M059J (cell line): ENCODE measurements around the gene C12orf43. TPM values are rescaled to one million over a fixed set of nuclear protein-coding genes. Genes with fewer than 3 reads are reported as not detected.

Source experiments
- DNase-seq: peaks from one replicate; pipeline ENCODE4 v3.0.0-alpha.2; 2012; ENCODE audit warnings: low read depth
- total RNA-seq: library from RNA; depleted of rRNA; stranded (reverse); fragments of >200 nt; shearing (Covaris generic); gene quantifications from 2 replicates; pipeline ENCODE4 v1.2.3, GENCODE V29; 2014

Gene C12orf43
- total RNA-seq, 1 experiment from 2014 or later = 18.2 TPM

- no peak for DNase-seq
Measured at GRCh38 chr12:120978296-120979219, 37.7 kb downstream of the C12orf43 start, which contains the start of gene HNF1A. HNF1A (plus strand) TSS chr12:120978543; CDS start chr12:120978769, 226 bp downstream.

- no peak for DNase-seq
Measured at GRCh38 chr12:120977531-120978295, 38.6 kb downstream of the C12orf43 start.

- peak; percentile 60 for DNase-seq
Measured at GRCh38 chr12:120972870-120973543, 43.3 kb downstream of the C12orf43 start.

GRCh38 chr12:120971299-120972180 is 44.7 kb downstream of the C12orf43 start:
- peak; percentile 62 for DNase-seq

GRCh38 chr12:120970310-120970709 is 46.0 kb downstream of the C12orf43 start:
- no peak for DNase-seq

- DNase-seq = no peak
Measured at GRCh38 chr12:120965534-120966091, 50.7 kb downstream of the C12orf43 start.

GRCh38 chr12:120964298-120964697 is 52.0 kb downstream of the C12orf43 start:
- no peak for DNase-seq

- DNase-seq = no peak
Measured at GRCh38 chr12:120962532-120963020, 53.7 kb downstream of the C12orf43 start.

- DNase-seq = no peak
Measured at GRCh38 chr12:120961604-120962531, 54.4 kb downstream of the C12orf43 start.

- DNase-seq = no peak
Measured at GRCh38 chr12:120960657-120961056, 55.6 kb downstream of the C12orf43 start.

- no peak for DNase-seq
Measured at GRCh38 chr12:120959111-120959878, 57.0 kb downstream of the C12orf43 start.

- no peak for DNase-seq
Measured at GRCh38 chr12:120956579-120957300, 59.5 kb downstream of the C12orf43 start.

GRCh38 chr12:120955232-120955631 is 61.1 kb downstream of the C12orf43 start:
- no peak for DNase-seq

GRCh38 chr12:120950807-120951206 is 65.5 kb downstream of the C12orf43 start:
- DNase-seq = no peak
